PC-3 (cell line): ENCODE results near the gene NAV2. TPM values are rescaled to one million over a fixed set of nuclear protein-coding genes. Genes with fewer than 3 reads are reported as not detected.

Experiments
- ATAC-seq: fragments of 200-7000 bp; cut with Tn5 transposase; 2 replicates; pipeline ENCODE4 v1.9.1; 2020; ENCODE audit warnings: mild to moderate bottlenecking, moderate library complexity
- BruUV-seq: library from RNA; stranded (reverse); fragments of 400-500 nt; replicated peaks from 2 replicates; lab custom pipeline; 2021; lab: Mats Ljungman, UMichigan
- CTCF ChIA-PET: fragments of 300-600 bp; sonication (Branson Sonifier 250); formaldehyde crosslinking; loops from one replicate; lab custom pipeline; 2022; ENCODE audit warnings: antibody characterized with exemption; lab: Charles Lee
- POLR2A ChIA-PET: fragments of 300-600 bp; sonication (Branson Sonifier 250); formaldehyde crosslinking; loops from one replicate; lab custom pipeline; 2022; ENCODE audit warnings: antibody characterized with exemption; ENCODE audit not compliant: unreplicated experiment; lab: Charles Lee
- DNase-seq: peaks from one replicate; pipeline ENCODE4 v3.0.0-alpha.2; 2015
- H2AFZ ChIP-seq: fragments of 300-600 bp; sonication (generic); 2 replicates; pipeline ENCODE4 v1.6.0; 2016; ENCODE audit warnings: antibody characterized with exemption, low read length
- H3F3A ChIP-seq: fragments of 300-600 bp; sonication (generic); one replicate; pipeline ENCODE4 v1.6.0; 2017; ENCODE audit warnings: antibody characterized with exemption, low read length, control low read depth, mild to moderate bottlenecking; ENCODE audit not compliant: unreplicated experiment
- H3K27ac ChIP-seq: fragments of 300-600 bp; sonication (generic); 2 replicates; pipeline ENCODE4 v1.5.1; 2016; ENCODE audit warnings: mild to moderate bottlenecking, low read length
- H3K27me3 ChIP-seq: fragments of 300-600 bp; sonication (generic); 2 replicates; pipeline ENCODE4 v1.6.1; 2016; ENCODE audit warnings: low read length, mixed read lengths
- H3K36me3 ChIP-seq: fragments of 300-600 bp; sonication (generic); 2 replicates; pipeline ENCODE4 v1.6.1; 2016; ENCODE audit warnings: low read depth, mixed run types, low read length, mixed read lengths
- H3K4me1 ChIP-seq: fragments of 300-600 bp; sonication (generic); 2 replicates; pipeline ENCODE4 v1.5.1; 2016; ENCODE audit warnings: low read length; ENCODE audit not compliant: insufficient read depth
- H3K4me2 ChIP-seq: fragments of 300-600 bp; sonication (generic); 2 replicates; pipeline ENCODE4 v1.6.0; 2016; ENCODE audit warnings: low read length
- H3K4me3 ChIP-seq: fragments of 300-600 bp; sonication (generic); 2 replicates; pipeline ENCODE4 v1.5.1; 2016; ENCODE audit warnings: mild to moderate bottlenecking, low read length, mixed read lengths
- H3K79me2 ChIP-seq: fragments of 300-600 bp; sonication (generic); 2 replicates; pipeline ENCODE4 v1.6.1; 2017; ENCODE audit warnings: low read length, mixed read lengths
- H3K9ac ChIP-seq: fragments of 300-600 bp; sonication (generic); 2 replicates; pipeline ENCODE4 v1.6.0; 2016; ENCODE audit warnings: mild to moderate bottlenecking, low read length
- H3K9me2 ChIP-seq: fragments of 300-600 bp; sonication (generic); replicated peaks from 2 replicates; pipeline ENCODE4 v1.6.1; 2016; ENCODE audit warnings: mixed run types, low read length, mixed read lengths
- H3K9me3 ChIP-seq: fragments of 300-600 bp; sonication (generic); 2 replicates; pipeline ENCODE4 v1.6.1; 2016; ENCODE audit warnings: low read length, mixed read lengths
- H4K20me1 ChIP-seq: fragments of 300-600 bp; sonication (generic); 2 replicates; pipeline ENCODE4 v1.6.1; 2016; ENCODE audit warnings: low read length, mixed read lengths
- EZH2 ChIP-seq: fragments of 300-600 bp; sonication (generic); IDR thresholded peaks from one replicate; pipeline ENCODE4 v1.6.1; 2017; ENCODE audit warnings: antibody characterized with exemption, mild to moderate bottlenecking, low read length; ENCODE audit not compliant: unreplicated experiment
- EZH2phosphoT487 ChIP-seq: fragments of 300-600 bp; sonication (generic); IDR thresholded peaks from 2 replicates; pipeline ENCODE4 v1.6.1; 2018; ENCODE audit warnings: mild to moderate bottlenecking, antibody characterized with exemption, low read length, borderline replicate concordance
- intact Hi-C: fragments of 100-400 bp; cut with micrococcal nuclease; formaldehyde crosslinking; loops from 2 replicates; pipeline ENCODE4 v1.9.0; 2023
- total RNA-seq: library from RNA; depleted of rRNA; stranded (reverse); fragments of >200 nt; gene quantifications from 2 replicates; pipeline ENCODE4 v1.2.3, GENCODE V29; 2014
- TF ChIP-seq, protein P1 (sequence below): fragments of 300-600 bp; sonication (generic); conservative IDR thresholded peaks from 2 replicates; pipeline ENCODE4 v1.5.1; 2017; ENCODE audit warnings: antibody characterized with exemption, low read depth, mild to moderate bottlenecking, low read length

NAV2 gene
- total RNA-seq, 1 experiment from 2014 or later, result 10.4 TPM

DNA sequence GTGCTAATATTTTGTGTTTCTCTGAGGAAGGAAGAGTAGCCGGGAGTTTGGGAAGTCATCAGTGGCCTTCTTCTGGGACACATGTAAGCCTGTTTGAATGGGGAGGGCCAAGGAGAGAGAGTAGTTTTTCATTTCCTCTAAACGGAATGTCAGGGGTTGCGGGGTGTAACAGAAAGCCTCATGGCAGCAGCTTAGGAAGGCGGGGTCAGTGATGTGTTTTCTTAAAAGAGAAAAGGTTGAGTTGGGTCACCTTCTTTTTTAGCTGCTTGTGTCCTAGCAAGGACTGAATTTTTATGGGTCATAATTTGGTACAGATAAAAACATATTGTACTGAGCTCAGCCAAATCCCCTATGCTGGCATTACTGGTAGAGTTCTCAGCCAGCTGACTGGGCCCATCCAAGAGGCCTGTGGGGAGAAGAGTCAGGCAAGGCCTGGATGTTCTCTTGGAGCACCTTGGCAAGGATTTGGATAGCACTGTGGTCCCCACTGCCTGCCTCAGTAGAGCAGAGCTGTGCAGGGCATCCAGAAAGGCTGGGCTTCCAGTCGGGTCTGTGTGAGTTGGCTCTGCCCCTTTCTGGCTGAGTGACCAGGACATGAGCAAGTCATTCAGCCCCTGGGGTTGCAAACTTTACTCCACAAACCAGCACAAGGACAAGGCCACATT is 29.4 kb upstream of the NAV2 start:
- Histone ChIP-seq H3K4me2 (no peak overlapping the region), H3K27ac (no peak overlapping the region), H3K9me2 (no peaks in the 10 kb centered on the region), H4K20me1 (no peaks in the 10 kb centered on the region), H3K4me1 (peaks cover 26% of the 10 kb centered on the region), H2AFZ (no peak overlapping the region), H3K9ac (no peak overlapping the region), H3K4me3 (no peak overlapping the region), H3K79me2 (no peaks in the 10 kb centered on the region), H3K27me3 (no peaks in the 10 kb centered on the region), H3F3A (no peaks in the 10 kb centered on the region), H3K36me3 (no peaks in the 10 kb centered on the region), H3K9me3 (no peaks in the 10 kb centered on the region)
- DNase-seq (no peak), ATAC-seq (no peak)
- CTCF ChIA-PET, result no interaction called here
- intact Hi-C loops, result no loop called here
- POLR2A ChIA-PET, result no interaction called here
- no TSS peak for BruUV-seq
- TF ChIP-seq EZH2 (no peak), EZH2phosphoT487 (no peak)
- TF ChIP-seq, protein P1, sequence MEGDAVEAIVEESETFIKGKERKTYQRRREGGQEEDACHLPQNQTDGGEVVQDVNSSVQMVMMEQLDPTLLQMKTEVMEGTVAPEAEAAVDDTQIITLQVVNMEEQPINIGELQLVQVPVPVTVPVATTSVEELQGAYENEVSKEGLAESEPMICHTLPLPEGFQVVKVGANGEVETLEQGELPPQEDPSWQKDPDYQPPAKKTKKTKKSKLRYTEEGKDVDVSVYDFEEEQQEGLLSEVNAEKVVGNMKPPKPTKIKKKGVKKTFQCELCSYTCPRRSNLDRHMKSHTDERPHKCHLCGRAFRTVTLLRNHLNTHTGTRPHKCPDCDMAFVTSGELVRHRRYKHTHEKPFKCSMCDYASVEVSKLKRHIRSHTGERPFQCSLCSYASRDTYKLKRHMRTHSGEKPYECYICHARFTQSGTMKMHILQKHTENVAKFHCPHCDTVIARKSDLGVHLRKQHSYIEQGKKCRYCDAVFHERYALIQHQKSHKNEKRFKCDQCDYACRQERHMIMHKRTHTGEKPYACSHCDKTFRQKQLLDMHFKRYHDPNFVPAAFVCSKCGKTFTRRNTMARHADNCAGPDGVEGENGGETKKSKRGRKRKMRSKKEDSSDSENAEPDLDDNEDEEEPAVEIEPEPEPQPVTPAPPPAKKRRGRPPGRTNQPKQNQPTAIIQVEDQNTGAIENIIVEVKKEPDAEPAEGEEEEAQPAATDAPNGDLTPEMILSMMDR, result no peak

DNA sequence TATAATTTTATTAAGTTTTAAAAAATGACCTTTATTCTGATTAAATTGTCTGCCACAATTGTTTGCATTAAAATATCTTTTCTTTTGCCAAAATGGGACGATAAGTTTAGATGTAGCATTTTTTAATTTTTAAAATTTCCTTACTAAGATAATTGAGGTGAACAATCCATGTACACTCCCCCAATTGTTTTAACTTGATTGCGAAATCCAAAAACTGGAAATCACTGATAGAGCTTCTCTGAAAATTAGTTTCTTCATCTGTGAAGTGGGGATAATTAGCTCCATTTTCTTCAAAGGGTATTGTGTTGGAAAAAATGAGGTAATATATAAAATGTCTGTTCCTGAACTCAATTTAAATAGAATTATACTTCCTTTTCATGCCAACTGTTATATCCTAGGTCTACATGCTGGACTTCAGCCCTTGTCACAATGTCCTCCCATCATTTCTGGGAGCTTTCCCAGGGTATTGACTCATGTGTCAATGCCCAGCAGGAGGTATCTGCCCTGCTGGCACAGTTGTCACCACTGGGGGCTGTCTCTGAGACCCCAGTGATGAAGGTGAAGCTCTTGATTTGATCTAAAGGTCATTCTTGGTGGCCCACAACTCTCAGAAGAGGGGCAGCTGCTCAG is 28.7 kb upstream of the NAV2 start:
- Histone ChIP-seq H3K9me3 (no peaks in the 10 kb centered on the region), H2AFZ (no peak overlapping the region), H3K4me1 (peaks cover 26% of the 10 kb centered on the region), H4K20me1 (no peaks in the 10 kb centered on the region), H3K4me2 (no peak overlapping the region), H3K9me2 (no peaks in the 10 kb centered on the region), H3F3A (no peaks in the 10 kb centered on the region), H3K27me3 (no peaks in the 10 kb centered on the region), H3K36me3 (no peaks in the 10 kb centered on the region), H3K27ac (no peak overlapping the region), H3K79me2 (no peaks in the 10 kb centered on the region), H3K9ac (no peak overlapping the region), H3K4me3 (no peak overlapping the region)
- ATAC-seq (no peak), DNase-seq (no peak)
- ChIA-PET CTCF (no interaction called here), POLR2A (no interaction called here)
- intact Hi-C loops, result no loop called here
- TF ChIP-seq, protein P1, result no peak
- no peak for TF ChIP-seq EZH2phosphoT487
- TF ChIP-seq EZH2, result no peak
- no TSS peak for BruUV-seq

DNA sequence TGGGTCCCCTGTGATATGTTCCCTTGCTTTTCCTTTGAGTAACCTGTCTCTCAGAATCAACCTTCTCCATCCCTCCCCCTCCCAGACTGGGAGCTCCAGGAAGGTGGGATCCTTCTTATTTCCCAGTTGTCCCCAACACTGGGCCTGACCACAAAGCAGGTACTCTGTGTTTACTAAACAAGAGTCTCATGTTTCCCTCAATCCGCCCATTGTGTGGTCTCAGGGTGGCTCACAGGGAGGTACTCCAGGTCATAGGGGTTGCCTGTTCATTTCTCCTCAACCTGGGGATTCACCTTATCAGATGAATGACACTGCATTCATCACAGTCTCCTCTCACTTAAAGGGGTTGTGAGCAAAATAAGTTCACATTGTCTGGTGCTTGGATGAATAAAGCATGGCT is 26.4 kb upstream of the NAV2 start:
- intact Hi-C loops, result no loop called here
- no TSS peak for BruUV-seq
- Histone ChIP-seq H3K79me2 (no peaks in the 10 kb centered on the region), H3K4me3 (no peak overlapping the region), H3K36me3 (no peaks in the 10 kb centered on the region), H4K20me1 (no peaks in the 10 kb centered on the region), H3F3A (no peaks in the 10 kb centered on the region), H3K4me2 (no peak overlapping the region), H3K27ac (no peak overlapping the region), H3K9ac (no peak overlapping the region), H2AFZ (no peak overlapping the region), H3K9me2 (no peaks in the 10 kb centered on the region), H3K4me1 (peaks cover 10% of the 10 kb centered on the region), H3K9me3 (no peaks in the 10 kb centered on the region), H3K27me3 (no peaks in the 10 kb centered on the region)
- CTCF ChIA-PET, result no interaction called here
- DNase-seq (no peak), ATAC-seq (no peak)
- TF ChIP-seq, protein P1, result no peak
- TF ChIP-seq EZH2phosphoT487, result no peak
- POLR2A ChIA-PET, result no interaction called here
